Measurements from ENCODE around the gene CAPZA2. TPM values are rescaled to one million over a fixed set of nuclear protein-coding genes. Genes with fewer than 3 reads are reported as not detected.

Gene CAPZA2
- polyA plus RNA-seq, 1 experiment = 47.4 TPM

DNA sequence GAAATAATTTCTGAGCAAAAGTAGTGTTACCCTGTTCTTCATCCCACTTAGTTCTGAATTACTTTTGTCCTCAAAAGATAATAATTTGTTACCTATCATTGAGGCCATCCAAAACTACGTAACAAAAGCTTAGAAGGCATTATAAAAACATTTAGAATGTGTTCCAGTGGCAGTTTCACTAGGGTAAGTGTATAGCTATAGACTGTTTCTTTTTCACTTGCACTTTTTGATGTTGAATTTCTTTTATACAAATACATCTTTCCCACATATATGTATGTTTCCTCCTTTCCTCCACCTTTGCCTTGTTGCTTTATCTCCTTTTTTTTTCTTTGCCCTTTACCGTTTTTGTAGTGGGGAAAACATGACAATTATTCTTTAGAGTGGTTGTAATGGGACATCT, 33.5 kb downstream of the CAPZA2 start:
- Histone ChIP-seq H3K36me3 (ENCODE audit: control insufficient read depth, insufficient read depth, low read length) (no peaks in the 10 kb centered on the region), H3K4me3 (ENCODE audit: low read depth, low read length) (no peak overlapping the region), H3K27me3 (ENCODE audit: control insufficient read depth, insufficient read depth, low read length) (no peaks in the 10 kb centered on the region)
- POLR2A ChIA-PET = no interaction called here
- CTCF ChIA-PET = no interaction called here
- TF ChIP-seq CTCF (IDR thresholded peaks at IDR 0.05; ENCODE audit: insufficient read depth, low read depth, low read length) = no peak
- no peak for DNase-seq (ENCODE audit: low read depth)

DNA sequence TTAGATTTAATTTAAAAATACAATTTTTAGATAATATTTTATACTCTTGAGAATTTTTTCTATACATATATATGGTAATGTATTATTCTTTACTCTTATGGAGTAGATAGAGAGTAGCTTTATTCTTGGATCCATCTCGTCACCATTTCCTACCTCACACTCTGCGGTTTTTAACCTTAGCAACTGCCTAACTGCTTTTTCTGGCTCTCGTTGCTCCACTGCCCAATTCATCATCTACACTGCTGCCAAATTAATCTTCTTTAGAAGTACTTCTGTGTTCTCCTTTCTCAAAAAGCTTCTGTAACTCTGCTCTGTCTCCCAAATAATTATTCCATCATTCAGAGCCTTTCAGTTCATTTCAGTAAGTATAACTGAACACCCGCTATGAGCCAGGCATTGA, 35.3 kb downstream of the CAPZA2 start:
- Histone ChIP-seq H3K27me3 (ENCODE audit: control insufficient read depth, insufficient read depth, low read length) (no peaks in the 10 kb centered on the region), H3K36me3 (ENCODE audit: control insufficient read depth, insufficient read depth, low read length) (peaks cover under 1% of the 10 kb centered on the region; the same call in 1 of the 2 replicates), H3K4me3 (ENCODE audit: low read depth, low read length) (no peak overlapping the region)
- TF ChIP-seq CTCF (IDR thresholded peaks at IDR 0.05; ENCODE audit: insufficient read depth, low read depth, low read length) = no peak
- CTCF ChIA-PET = interaction anchor here (0.9 kb wide), 1 partner anchor 28 kb away, joined by 4 read pairs; no protein-coding TSS in a partner anchor
- no peak for DNase-seq (ENCODE audit: low read depth)
- POLR2A ChIA-PET = no interaction called here

- Histone ChIP-seq H3K27me3 (ENCODE audit: control insufficient read depth, insufficient read depth, low read length) (no peaks in the 10 kb centered on the region), H3K36me3 (ENCODE audit: control insufficient read depth, insufficient read depth, low read length) (peaks cover 1% of the 10 kb centered on the region; the same call in 1 of the 2 replicates), H3K4me3 (ENCODE audit: low read depth, low read length) (no peak overlapping the region)
- ChIA-PET POLR2A (no interaction called here), CTCF (no interaction called here)
- DNase-seq (ENCODE audit: low read depth) = peak; percentile 4
- TF ChIP-seq CTCF (IDR thresholded peaks at IDR 0.05; ENCODE audit: insufficient read depth, low read depth, low read length) = no peak
Observed at GRCh38 chr7:116899308-116899707, 36.9 kb downstream of the CAPZA2 start.

DNA sequence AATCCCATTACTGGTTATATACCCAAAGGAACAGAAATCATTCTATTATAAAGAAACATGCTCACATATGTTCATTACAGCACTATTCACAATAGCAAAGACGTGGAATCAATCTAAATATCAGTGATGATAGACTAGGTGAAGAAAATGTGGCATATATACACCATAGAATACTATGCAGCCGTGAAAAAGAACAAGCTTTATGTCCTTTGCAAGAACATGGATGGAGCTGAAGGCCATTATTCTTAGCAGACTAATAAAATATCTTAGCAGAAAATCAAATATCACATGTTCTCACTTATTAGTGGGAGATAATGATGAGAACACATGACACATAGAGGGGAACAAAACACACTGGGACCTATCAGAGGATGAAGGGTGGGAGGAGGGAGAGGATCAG, 38.8 kb downstream of the CAPZA2 start:
- CTCF ChIA-PET = no interaction called here
- Histone ChIP-seq H3K36me3 (ENCODE audit: control insufficient read depth, insufficient read depth, low read length) (peaks cover 1% of the 10 kb centered on the region; the same call in 1 of the 2 replicates), H3K4me3 (ENCODE audit: low read depth, low read length) (no peak overlapping the region), H3K27me3 (ENCODE audit: control insufficient read depth, insufficient read depth, low read length) (no peaks in the 10 kb centered on the region)
- no peak for TF ChIP-seq CTCF (IDR thresholded peaks at IDR 0.05; ENCODE audit: insufficient read depth, low read depth, low read length)
- POLR2A ChIA-PET = no interaction called here
- DNase-seq (ENCODE audit: low read depth) = no peak

DNA sequence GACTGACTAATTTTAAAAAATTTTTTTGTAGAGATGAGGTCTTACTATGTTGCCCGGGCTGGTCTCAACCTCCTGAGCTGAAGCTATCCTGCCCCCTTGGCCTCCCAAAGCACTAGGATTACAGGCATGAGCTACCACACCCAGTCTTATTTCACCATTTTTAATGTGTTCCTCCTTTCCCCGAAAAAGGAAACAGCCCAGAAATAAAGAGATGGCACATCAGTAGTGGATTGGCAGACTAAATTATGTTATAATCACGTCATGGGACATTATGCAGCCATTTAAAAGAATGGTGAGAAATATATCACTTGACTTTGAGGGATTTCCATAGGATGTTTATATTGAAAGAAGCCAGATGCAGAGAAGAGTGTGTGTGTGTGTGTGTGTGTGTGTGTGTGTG, 40.5 kb downstream of the CAPZA2 start:
- TF ChIP-seq CTCF (IDR thresholded peaks at IDR 0.05; ENCODE audit: insufficient read depth, low read depth, low read length) = no peak

More for the DNA sequence above, 40.5 kb downstream of the CAPZA2 start:
- H3K4me3 ChIP-seq (ENCODE audit: low read depth, low read length) = no peak overlapping the region
- H3K36me3 ChIP-seq (ENCODE audit: control insufficient read depth, insufficient read depth, low read length) = peaks cover 3% of the 10 kb centered on the region; the same call in 1 of the 2 replicates
- ChIA-PET POLR2A (no interaction called here), CTCF (no interaction called here)
- no peaks in the 10 kb centered on the region for H3K27me3 ChIP-seq (ENCODE audit: control insufficient read depth, insufficient read depth, low read length)
- DNase-seq (ENCODE audit: low read depth) = no peak

Measured in BJ (cell line).